BE2C (cell line): ENCODE results near the gene TBC1D3I.
"Not testable (repeated sequence)": the region's sequence is repeated elsewhere in the genome, so short reads cannot be mapped to it uniquely, and the experiment has no call there.

Source experiments
- DNase-seq: peaks from one replicate; pipeline ENCODE4 v3.0.0-alpha.2; 2020
- H3K27me3 ChIP-seq: fragments of 250-450 bp; sonication (Bioruptor Pico); 2 replicates; pipeline ENCODE4 v1.5.1; 2020; ENCODE audit warnings: mild to moderate bottlenecking
- H3K36me3 ChIP-seq: fragments of 250-450 bp; sonication (Bioruptor Pico); 2 replicates; pipeline ENCODE4 v1.5.1; 2020; ENCODE audit warnings: mild to moderate bottlenecking
- H3K4me1 ChIP-seq: fragments of 250-450 bp; sonication (Bioruptor Pico); 2 replicates; pipeline ENCODE4 v1.5.1; 2020
- H3K4me3 ChIP-seq: 2 replicates; pipeline ENCODE4 v1.5.1; 2011; ENCODE audit warnings: low read depth, low read length
- H3K9me3 ChIP-seq: fragments of 250-450 bp; sonication (Bioruptor Pico); 2 replicates; pipeline ENCODE4 v1.5.1; 2020
- CTCF ChIP-seq: IDR thresholded peaks from 2 replicates; pipeline ENCODE4 v1.5.1; 2012; ENCODE audit warnings: mild to moderate bottlenecking, low read depth, low read length

The TBC1D3I gene

GRCh38 chr17:36214918-36215317 lies 49.5 kb downstream of the TBC1D3I start:
- Histone ChIP-seq H3K9me3 (no peaks in the 10 kb centered on the region), H3K36me3 (no peaks in the 10 kb centered on the region), H3K4me3 (no peak overlapping the region), H3K27me3 (no peaks in the 10 kb centered on the region; the same call in none of the 2 replicates), H3K4me1 (no peaks in the 10 kb centered on the region)
- DNase-seq: no peak
- no peak for TF ChIP-seq CTCF

GRCh38 chr17:36213695-36214094 lies 50.7 kb downstream of the TBC1D3I start:
- no peaks in the 10 kb centered on the region for H3K4me1 ChIP-seq
- DNase-seq: no peak
- H3K9me3 ChIP-seq: no peaks in the 10 kb centered on the region
- H3K27me3 ChIP-seq: no peaks in the 10 kb centered on the region; the same call in none of the 2 replicates
- TF ChIP-seq CTCF: no peak
- H3K36me3 ChIP-seq: no peaks in the 10 kb centered on the region
- no peak overlapping the region for H3K4me3 ChIP-seq

GRCh38 chr17:36212966-36213365 lies 51.4 kb downstream of the TBC1D3I start:
- H3K4me1 ChIP-seq: no peaks in the 10 kb centered on the region
- H3K27me3 ChIP-seq: no peaks in the 10 kb centered on the region; the same call in none of the 2 replicates
- no peaks in the 10 kb centered on the region for H3K9me3 ChIP-seq
- no peak for DNase-seq
- H3K36me3 ChIP-seq: no peaks in the 10 kb centered on the region
- no peak overlapping the region for H3K4me3 ChIP-seq
- no peak for TF ChIP-seq CTCF

GRCh38 chr17:36212272-36212605 lies 52.1 kb downstream of the TBC1D3I start:
- H3K27me3 ChIP-seq: no peaks in the 10 kb centered on the region; the same call in none of the 2 replicates

GRCh38 chr17:36211484-36212271 lies 52.7 kb downstream of the TBC1D3I start:
- not testable (repeated sequence) for H3K36me3 ChIP-seq, H3K4me1 ChIP-seq, H3K4me3 ChIP-seq, H3K27me3 ChIP-seq, DNase-seq, H3K9me3 ChIP-seq

More at GRCh38 chr17:36212272-36212605, 52.1 kb downstream of the TBC1D3I start:
- Histone ChIP-seq H3K4me1 (no peaks in the 10 kb centered on the region), H3K36me3 (no peaks in the 10 kb centered on the region), H3K4me3 (no peak overlapping the region), H3K9me3 (no peaks in the 10 kb centered on the region)
- TF ChIP-seq CTCF: no peak
- DNase-seq: no peak

- not testable (repeated sequence) for H3K9me3 ChIP-seq, H3K4me1 ChIP-seq, H3K36me3 ChIP-seq, H3K4me3 ChIP-seq, H3K27me3 ChIP-seq, DNase-seq
Measured at GRCh38 chr17:36210439-36211211, 53.7 kb downstream of the TBC1D3I start, which contains the start of gene CCL4L2. CCL4L2 (plus strand) TSS chr17:36211063.

GRCh38 chr17:36209575-36209974 lies 54.8 kb downstream of the TBC1D3I start:
- no peak for DNase-seq
- no peak for TF ChIP-seq CTCF

GRCh38 chr17:36207383-36207782 lies 57.0 kb downstream of the TBC1D3I start:
- not testable (repeated sequence) for H3K4me1 ChIP-seq, H3K36me3 ChIP-seq, H3K4me3 ChIP-seq, DNase-seq, H3K9me3 ChIP-seq
- H3K27me3 ChIP-seq: peaks cover 23% of the 10 kb centered on the region

More at GRCh38 chr17:36209575-36209974, 54.8 kb downstream of the TBC1D3I start:
- Histone ChIP-seq H3K4me1 (no peaks in the 10 kb centered on the region), H3K9me3 (no peaks in the 10 kb centered on the region), H3K27me3 (peaks cover 10% of the 10 kb centered on the region), H3K4me3 (no peak overlapping the region), H3K36me3 (no peaks in the 10 kb centered on the region)

GRCh38 chr17:36206486-36206821 lies 57.9 kb downstream of the TBC1D3I start:
- H3K4me1 ChIP-seq, H3K4me3 ChIP-seq, DNase-seq, H3K36me3 ChIP-seq, H3K9me3 ChIP-seq: not testable (repeated sequence)
- peaks cover 27% of the 10 kb centered on the region for H3K27me3 ChIP-seq
